SK-N-SH (cell line): ENCODE results near the gene DEPDC1. TPM values are rescaled to one million over a fixed set of nuclear protein-coding genes. Genes with fewer than 3 reads are reported as not detected.

Experiments used
- CTCF ChIA-PET: fragments of 300-600, 350-600 bp; formaldehyde crosslinking; extraction: SDS; loops from one replicate; lab custom pipeline; 2021; lab: Yijun Ruan, JAX
- POLR2A ChIA-PET: fragments of 350-600 bp; sonication (Branson Sonifier 250); formaldehyde crosslinking; extraction: SDS; loops from one replicate; lab custom pipeline; 2020; ENCODE audit warnings: antibody characterized with exemption, inconsistent platforms; lab: Yijun Ruan, JAX
- DNase-seq: peaks from one replicate; pipeline ENCODE4 v3.0.0; 2012
- H2AFZ ChIP-seq: fragments of 200-600 bp; sonication (generic); 2 replicates; pipeline ENCODE4 v1.8.1; 2016; ENCODE audit warnings: antibody characterized with exemption, mild to moderate bottlenecking, low read depth
- H3F3A ChIP-seq: fragments of 200-600 bp; sonication (generic); replicated peaks from 2 replicates; pipeline ENCODE3; 2016; ENCODE audit warnings: antibody characterized with exemption, mild to moderate bottlenecking; ENCODE audit not compliant: insufficient read depth
- H3K27ac ChIP-seq, 2 experiments: fragments of 200-500 bp in 1 of 2; fragments of 200-600 bp in 1 of 2; sonication (Bioruptor generic) in 1 of 2; sonication (generic), shearing (Covaris generic) in 1 of 2; 2 replicates each; pipeline versions ENCODE4 v1.5.1 to v1.6.1; 2014 to 2016; ENCODE audit warnings: low read depth in 2 of 2, inconsistent platforms in 1 of 2, low read length in 1 of 2, mild to moderate bottlenecking in 1 of 2, mixed read lengths in 1 of 2
- H3K27me3 ChIP-seq: fragments of 200-600 bp; sonication (generic), shearing (Covaris generic); 2 replicates; pipeline ENCODE4 v1.6.1; 2016; ENCODE audit warnings: mixed run types; ENCODE audit not compliant: insufficient read depth
- H3K36me3 ChIP-seq, 2 experiments: fragments of 200-500 bp in 1 of 2; fragments of 200-600 bp in 1 of 2; sonication (Bioruptor generic) in 1 of 2; sonication (generic) in 1 of 2; replicated peaks in 1 of 2; 2 replicates each; pipeline versions ENCODE3 to v1.5.1; 2014 to 2016; ENCODE audit warnings: low read length in 1 of 2, mild to moderate bottlenecking in 1 of 2; ENCODE audit not compliant: insufficient read depth in 2 of 2, control insufficient read depth in 1 of 2
- H3K4me1 ChIP-seq, 2 experiments: fragments of 200-500 bp in 1 of 2; fragments of 200-600 bp in 1 of 2; sonication (Bioruptor generic) in 1 of 2; sonication (generic), shearing (Covaris generic) in 1 of 2; 2 replicates each; pipeline versions ENCODE4 v1.5.1 to v1.6.1; 2014 to 2016; ENCODE audit warnings: low read depth in 1 of 2, low read length in 1 of 2, mixed run types in 1 of 2; ENCODE audit not compliant: insufficient read depth in 2 of 2, control insufficient read depth in 1 of 2
- H3K4me2 ChIP-seq: fragments of 200-600 bp; sonication (generic), shearing (Covaris generic); 2 replicates; pipeline ENCODE4 v1.6.1; 2017; ENCODE audit warnings: mixed run types
- H3K4me3 ChIP-seq, 2 experiments: fragments of 200-500 bp in 1 of 2; fragments of 200-600 bp in 1 of 2; sonication (Bioruptor generic) in 1 of 2; sonication (generic), shearing (Covaris generic) in 1 of 2; 2 replicates each; pipeline versions ENCODE4 v1.5.1 to v1.8.1; 2014 to 2016; ENCODE audit warnings: low read depth in 2 of 2, inconsistent platforms in 1 of 2, low read length in 1 of 2, mild to moderate bottlenecking in 1 of 2, mixed read lengths in 1 of 2, moderate library complexity in 1 of 2
- H3K79me2 ChIP-seq: fragments of 200-600 bp; sonication (generic); 2 replicates; pipeline ENCODE4 v1.8.1; 2017; ENCODE audit warnings: mild to moderate bottlenecking; ENCODE audit not compliant: insufficient read depth
- H3K9ac ChIP-seq: fragments of 200-600 bp; sonication (generic); 2 replicates; pipeline ENCODE4 v1.6.1; 2017; ENCODE audit warnings: mixed run types
- H3K9me2 ChIP-seq: fragments of 200-600 bp; sonication (generic); 2 replicates; pipeline ENCODE4 v1.6.1; 2017; ENCODE audit warnings: mixed run types
- H3K9me3 ChIP-seq: fragments of 200-600 bp; sonication (generic); 2 replicates; pipeline ENCODE4 v1.6.1; 2017; ENCODE audit warnings: mixed run types, mild to moderate bottlenecking, moderate library complexity
- H4K20me1 ChIP-seq: fragments of 200-600 bp; sonication (generic); 2 replicates; pipeline ENCODE4 v1.6.1; 2017; ENCODE audit warnings: mild to moderate bottlenecking, mixed run types; ENCODE audit not compliant: insufficient read depth
- CHD2 ChIP-seq: fragments of 150-350 bp; IDR thresholded peaks from 2 replicates; pipeline ENCODE4 v1.6.1; 2018; ENCODE audit warnings: low read length; ENCODE audit not compliant: partially characterized antibody
- EZH2phosphoT487 ChIP-seq: fragments of 200-600 bp; sonication (generic); IDR thresholded peaks from 2 replicates; pipeline ENCODE4 v1.6.1; 2017; ENCODE audit warnings: low read depth, mixed run types, mild to moderate bottlenecking, antibody characterized with exemption, moderate library complexity, borderline replicate concordance
- FOSL2 ChIP-seq: IDR thresholded peaks from 2 replicates; pipeline ENCODE4 v1.4.0; 2012; ENCODE audit warnings: low read depth, mild to moderate bottlenecking, moderate library complexity, borderline replicate concordance
- FOXM1 ChIP-seq: IDR thresholded peaks from 2 replicates; pipeline ENCODE4 v1.4.0; 2012; ENCODE audit warnings: low read depth, mild to moderate bottlenecking
- GABPA ChIP-seq: IDR thresholded peaks from 2 replicates; pipeline ENCODE4 v1.4.0; 2012; ENCODE audit warnings: low read depth, mild to moderate bottlenecking
- MEF2A ChIP-seq: IDR thresholded peaks from 2 replicates; pipeline ENCODE4 v1.4.0; 2012; ENCODE audit warnings: low read depth, borderline replicate concordance
- NFIC ChIP-seq: IDR thresholded peaks from 2 replicates; pipeline ENCODE4 v1.4.0; 2012; ENCODE audit warnings: borderline replicate concordance
- NRF1 ChIP-seq: IDR thresholded peaks from 2 replicates; pipeline ENCODE4 v1.6.1; 2012; ENCODE audit warnings: low read depth, mild to moderate bottlenecking, low read length
- POLR2AphosphoS5 ChIP-seq: IDR thresholded peaks from 2 replicates; pipeline ENCODE4 v1.6.1; 2012; ENCODE audit warnings: low read depth, low read length
- RCOR1 ChIP-seq: fragments of 150-350 bp; IDR thresholded peaks from 2 replicates; pipeline ENCODE4 v1.6.1; 2017; ENCODE audit warnings: antibody characterized with exemption, low read length
- REST ChIP-seq: IDR thresholded peaks from 2 replicates; pipeline ENCODE4 v1.6.1; 2012; ENCODE audit warnings: mild to moderate bottlenecking, low read depth, low read length, moderate library complexity
- RFX5 ChIP-seq: IDR thresholded peaks from 2 replicates; pipeline ENCODE4 v1.6.1; 2012; ENCODE audit warnings: mild to moderate bottlenecking, improper control_type of control experiment, low read length
- SIN3A ChIP-seq: IDR thresholded peaks from 2 replicates; pipeline ENCODE4 v1.6.1; 2012; ENCODE audit warnings: low read depth, mild to moderate bottlenecking, low read length, moderate library complexity, borderline replicate concordance
- TAF1 ChIP-seq: IDR thresholded peaks from 2 replicates; pipeline ENCODE4 v1.6.1; 2012; ENCODE audit warnings: low read depth, mild to moderate bottlenecking, low read length, moderate library complexity, borderline replicate concordance
- TCF12 ChIP-seq: IDR thresholded peaks from 2 replicates; pipeline ENCODE4 v1.4.0; 2012
- TEAD4 ChIP-seq: IDR thresholded peaks from 2 replicates; pipeline ENCODE4 v1.4.0; 2012; ENCODE audit warnings: mild to moderate bottlenecking, borderline replicate concordance; ENCODE audit not compliant: insufficient read depth
- ZBTB33 ChIP-seq: IDR thresholded peaks from 2 replicates; pipeline ENCODE4 v1.4.0; 2012; ENCODE audit warnings: low read depth, borderline replicate concordance
- WGBS: methylation state at CpG from one replicate; pipeline ENCODE4 v1.1.6; 2017; ENCODE audit warnings: low lambda C conversion rate; 5-methylcytosine and 5-hydroxymethylcytosine counted together
- polyA plus RNA-seq, 3 experiments: library from polyadenylated mRNA; depleted of rRNA; stranded (reverse); fragments of >200 nt; gene quantifications; 2 replicates each; pipeline ENCODE4 v1.2.3, GENCODE V29; 2012

Gene DEPDC1
- polyA plus RNA-seq, 1 of the 3 experiments (the other 2 are of a cell fraction), result 3.8 TPM

GRCh38 chr1:68511254-68511653 is 14.4 kb upstream of the DEPDC1 start:
- Histone ChIP-seq H3K4me3 (no peak overlapping the region), H3K9me2 (no peaks in the 10 kb centered on the region), H3K27ac (no peak overlapping the region), H3K4me2 (no peak overlapping the region), H3K27me3 (no peaks in the 10 kb centered on the region), H3K79me2 (no peaks in the 10 kb centered on the region), H3K4me1 (no peaks in the 10 kb centered on the region)
- no peak for TF ChIP-seq NRF1
- no peak for TF ChIP-seq MEF2A
- TF ChIP-seq TAF1, result no peak
- TF ChIP-seq REST, result no peak
- no peak for TF ChIP-seq TEAD4
- TF ChIP-seq EZH2phosphoT487, result no peak
- TF ChIP-seq RCOR1, result no peak
- no peak for TF ChIP-seq RFX5
- no peak for TF ChIP-seq FOXM1
- TF ChIP-seq SIN3A, result no peak
- no peak for TF ChIP-seq FOSL2
- TF ChIP-seq POLR2AphosphoS5, result no peak
- no peak for TF ChIP-seq CHD2
- TF ChIP-seq TCF12, result no peak
- TF ChIP-seq GABPA, result no peak
- no peak for TF ChIP-seq ZBTB33
- no peak for TF ChIP-seq NFIC
- TF ChIP-seq, all 33 proteins: peak for 0
- no peaks in the 10 kb centered on the region for H4K20me1 ChIP-seq
- no peak overlapping the region for H2AFZ ChIP-seq
- H3K9me3 ChIP-seq, result no peaks in the 10 kb centered on the region
- H3F3A ChIP-seq, result no peaks in the 10 kb centered on the region
- no peaks in the 10 kb centered on the region for H3K36me3 ChIP-seq
- POLR2A ChIA-PET, result no interaction called here
- CTCF ChIA-PET, result no interaction called here
- no peak overlapping the region for H3K9ac ChIP-seq
- WGBS, result 56% methylated on average over 2 of the region's 2 CpGs
- DNase-seq, result no peak
